Retinal pigment epithelial cell (primary cell): ENCODE results near the gene UROS.

Experiments
- DNase-seq: peaks from one replicate; pipeline ENCODE4 v3.0.0-alpha.2; 2010; ENCODE audit warnings: low read depth
- H3K4me3 ChIP-seq: 2 replicates; pipeline ENCODE4 v1.5.1; 2011; ENCODE audit warnings: mild to moderate bottlenecking, low read length, control low read depth, moderate library complexity
- CTCF ChIP-seq: conservative IDR thresholded peaks from 2 replicates; pipeline ENCODE4 v1.5.1; 2011; ENCODE audit warnings: low read depth, low read length, control low read depth, inconsistent platforms

UROS gene

GRCh38 chr10:125816548-125816947 lies 6.5 kb downstream of the UROS start:
- DNase-seq: no peak
- TF ChIP-seq CTCF: no peak
- no peak overlapping the region for H3K4me3 ChIP-seq

GRCh38 chr10:125815764-125816163 lies 7.3 kb downstream of the UROS start:
- TF ChIP-seq CTCF: no peak
- no peak overlapping the region for H3K4me3 ChIP-seq
- DNase-seq: no peak

- no peak overlapping the region for H3K4me3 ChIP-seq
- TF ChIP-seq CTCF: no peak
- DNase-seq: peak; percentile 53
Observed at GRCh38 chr10:125812128-125812750, 10.8 kb downstream of the UROS start.

- H3K4me3 ChIP-seq: no peak overlapping the region
- TF ChIP-seq CTCF: no peak
- DNase-seq: no peak
Observed at GRCh38 chr10:125811251-125811650, 11.8 kb downstream of the UROS start.

GRCh38 chr10:125808047-125808446 lies 15.0 kb downstream of the UROS start:
- no peak for DNase-seq
- H3K4me3 ChIP-seq: no peak overlapping the region
- TF ChIP-seq CTCF: no peak

GRCh38 chr10:125802739-125803138 lies 20.3 kb downstream of the UROS start:
- no peak for DNase-seq
- no peak for TF ChIP-seq CTCF
- no peak overlapping the region for H3K4me3 ChIP-seq

GRCh38 chr10:125802131-125802530 lies 20.9 kb downstream of the UROS start:
- no peak for DNase-seq
- H3K4me3 ChIP-seq: no peak overlapping the region
- TF ChIP-seq CTCF: no peak
